Mononuclear cell (primary cell): ENCODE measurements around the gene MINDY4B. TPM values are rescaled to one million over a fixed set of nuclear protein-coding genes. Genes with fewer than 3 reads are reported as not detected.

ENCODE experiments used
- total RNA-seq: library from RNA; depleted of rRNA; stranded (reverse); fragments of >200 nt; gene quantifications from one replicate; pipeline ENCODE4 v1.2.3, GENCODE V29; 2012

The MINDY4B gene
- total RNA-seq, 1 donor, result not detected

Other genes starting within 250 kb of the MINDY4B start
- 0.21 TPM for gene ERICH6, start 201.5 kb downstream of the MINDY4B start, total RNA-seq
- gene SIAH2, start 142.3 kb downstream of the MINDY4B start, total RNA-seq, result 44.0 TPM
- gene CLRN1, start 67.3 kb upstream of the MINDY4B start, total RNA-seq, result not detected
- gene MED12L, start 180.2 kb upstream of the MINDY4B start, total RNA-seq, result 4.0 TPM